ENCODE results near the gene GNAS-AS1.

DNA sequence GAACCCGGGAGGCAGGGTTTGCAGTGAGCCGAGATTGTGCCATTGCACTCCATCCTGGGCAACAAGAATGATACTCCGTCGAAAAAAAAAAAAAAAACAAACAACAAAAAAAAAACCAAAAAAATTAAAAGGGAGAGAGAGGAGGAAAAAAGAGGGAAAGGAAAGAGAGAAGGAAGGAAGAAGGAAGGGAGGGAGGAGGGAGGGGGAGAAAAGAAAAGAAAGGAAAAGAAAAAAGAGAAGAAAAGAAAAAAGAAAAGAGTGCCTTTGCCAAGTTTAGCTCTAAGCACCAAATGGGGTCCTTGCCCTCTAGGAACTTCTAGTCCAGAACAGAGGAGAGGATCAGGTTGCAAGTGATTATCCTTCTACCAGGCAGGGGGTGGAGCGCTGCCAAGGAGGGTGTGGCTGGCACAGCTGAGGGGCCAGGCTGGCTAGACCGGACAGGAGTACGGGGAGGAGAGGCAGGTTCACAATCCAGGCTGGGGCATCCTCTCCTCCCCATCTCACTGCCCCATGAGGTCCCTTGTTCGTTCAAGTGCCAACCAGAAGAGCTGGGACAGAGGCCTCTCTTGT is 20.9 kb upstream of the GNAS-AS1 start:
- TF ChIP-seq CTCF (IDR thresholded peaks at IDR 0.05) (no peak), POLR2A (IDR thresholded peaks at IDR 0.05) (no peak), EP300 (IDR thresholded peaks at IDR 0.05) (no peak), POLR2AphosphoS5 (IDR thresholded peaks at IDR 0.05) (no peak)
